ENCODE data around the gene UCN2. TPM values are rescaled to one million over a fixed set of nuclear protein-coding genes. Genes with fewer than 3 reads are reported as not detected.

Gene UCN2
- total and polyA plus RNA-seq, 2 donors = 0.69 to 0.81 TPM

DNA sequence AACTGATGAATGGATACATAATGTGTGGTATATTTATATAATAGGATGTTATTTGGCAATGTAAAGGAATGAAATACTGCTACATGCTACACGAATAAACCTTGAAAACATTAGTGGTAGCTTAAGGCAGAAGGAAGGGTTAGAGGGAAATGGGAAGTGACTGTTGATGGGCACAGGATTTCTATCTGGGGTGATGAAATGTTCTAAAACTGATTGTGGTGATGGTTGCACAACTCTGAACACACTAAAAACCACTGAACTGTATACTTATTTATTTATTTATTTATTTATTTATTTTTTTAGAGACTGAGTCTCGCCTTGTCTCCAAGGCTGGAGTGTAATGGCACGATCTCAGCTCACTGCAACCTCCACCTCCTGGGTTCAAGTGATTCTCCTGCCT, 34.8 kb downstream of the UCN2 start:
- Histone ChIP-seq H3K4me1 (ENCODE audit: insufficient read depth) (no peaks in the 10 kb centered on the region), H3K27ac (ENCODE audit: low read depth) (no peak overlapping the region), H3K4me3 (ENCODE audit: low read depth, low read length) (no peak overlapping the region), H3K36me3 (ENCODE audit: insufficient read depth) (no peaks in the 10 kb centered on the region)
- WGBS = 80% methylated on average over 3 of the region's 3 CpGs
- no peak for DNase-seq (ENCODE audit: extremely low spot score)

- no peak for DNase-seq (ENCODE audit: extremely low spot score)
- Histone ChIP-seq H3K27ac (ENCODE audit: low read depth) (no peak overlapping the region), H3K36me3 (ENCODE audit: insufficient read depth) (no peaks in the 10 kb centered on the region), H3K4me1 (ENCODE audit: insufficient read depth) (no peaks in the 10 kb centered on the region), H3K4me3 (ENCODE audit: low read depth, low read length) (no peak overlapping the region)
- WGBS = 94% methylated on average over 9 of the region's 9 CpGs
Observed at GRCh38 chr3:48528048-48528447, 35.5 kb downstream of the UCN2 start.

- DNase-seq (ENCODE audit: extremely low spot score) = no peak
- WGBS = 89% methylated on average over 9 of the region's 9 CpGs
- no peaks in the 10 kb centered on the region for H3K36me3 ChIP-seq (ENCODE audit: insufficient read depth)
- no peaks in the 10 kb centered on the region for H3K4me1 ChIP-seq (ENCODE audit: insufficient read depth)
- H3K4me3 ChIP-seq (ENCODE audit: low read depth, low read length) = no peak overlapping the region
- H3K27ac ChIP-seq (ENCODE audit: low read depth) = no peak overlapping the region
Observed at GRCh38 chr3:48524970-48525369, 38.6 kb downstream of the UCN2 start.

GRCh38 chr3:48521635-48522034, 41.9 kb downstream of the UCN2 start:
- no peaks in the 10 kb centered on the region for H3K36me3 ChIP-seq (ENCODE audit: insufficient read depth)
- no peak for DNase-seq (ENCODE audit: extremely low spot score)
- WGBS = 82% methylated on average over 6 of the region's 6 CpGs

GRCh38 chr3:48519277-48519643, 44.3 kb downstream of the UCN2 start:
- H3K36me3 ChIP-seq (ENCODE audit: insufficient read depth) = no peaks in the 10 kb centered on the region
- H3K27ac ChIP-seq (ENCODE audit: low read depth) = no peak overlapping the region
- no peak for DNase-seq (ENCODE audit: extremely low spot score)
- no peaks in the 10 kb centered on the region for H3K4me1 ChIP-seq (ENCODE audit: insufficient read depth)
- no peak overlapping the region for H3K4me3 ChIP-seq (ENCODE audit: low read depth, low read length)
- 93% methylated on average over 9 of the region's 9 CpGs for WGBS

More at GRCh38 chr3:48521635-48522034, 41.9 kb downstream of the UCN2 start:
- no peak overlapping the region for H3K27ac ChIP-seq (ENCODE audit: low read depth)
- H3K4me3 ChIP-seq (ENCODE audit: low read depth, low read length) = no peak overlapping the region
- no peaks in the 10 kb centered on the region for H3K4me1 ChIP-seq (ENCODE audit: insufficient read depth)

GRCh38 chr3:48518638-48519276, 44.8 kb downstream of the UCN2 start:
- 72% methylated on average over 12 of the region's 12 CpGs for WGBS
- Histone ChIP-seq H3K4me3 (ENCODE audit: low read depth, low read length) (no peak overlapping the region), H3K27ac (ENCODE audit: low read depth) (no peak overlapping the region), H3K4me1 (ENCODE audit: insufficient read depth) (no peaks in the 10 kb centered on the region), H3K36me3 (ENCODE audit: insufficient read depth) (no peaks in the 10 kb centered on the region)
- no peak for DNase-seq (ENCODE audit: extremely low spot score)

GRCh38 chr3:48518069-48518468, 45.5 kb downstream of the UCN2 start:
- H3K27ac ChIP-seq (ENCODE audit: low read depth) = no peak overlapping the region
- H3K4me1 ChIP-seq (ENCODE audit: insufficient read depth) = no peaks in the 10 kb centered on the region
- H3K4me3 ChIP-seq (ENCODE audit: low read depth, low read length) = no peak overlapping the region
- WGBS = 93% methylated on average over 6 of the region's 6 CpGs
- DNase-seq (ENCODE audit: extremely low spot score) = no peak
- H3K36me3 ChIP-seq (ENCODE audit: insufficient read depth) = no peaks in the 10 kb centered on the region

DNA sequence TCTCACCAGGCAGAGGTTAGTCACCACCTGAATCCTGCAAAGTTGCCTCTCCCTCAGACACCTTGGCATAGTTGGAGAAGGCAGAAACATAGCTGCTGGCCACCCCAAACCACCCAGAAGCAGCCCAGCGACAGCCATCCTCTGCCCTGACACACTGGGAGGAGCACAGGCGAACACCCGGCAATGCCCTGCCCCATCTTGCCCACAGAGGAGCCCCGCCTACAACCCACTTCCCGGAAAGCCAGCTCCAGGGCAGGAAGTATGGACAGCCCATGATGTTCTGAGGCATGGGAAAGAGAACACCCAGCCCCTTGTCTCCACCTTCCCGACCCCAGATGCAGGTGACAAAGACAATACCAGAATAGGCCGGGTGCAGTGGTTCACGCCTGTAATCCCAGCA, 47.0 kb downstream of the UCN2 start:
- Histone ChIP-seq H3K4me1 (ENCODE audit: insufficient read depth) (no peaks in the 10 kb centered on the region), H3K27ac (ENCODE audit: low read depth) (no peak overlapping the region), H3K36me3 (ENCODE audit: insufficient read depth) (no peaks in the 10 kb centered on the region), H3K4me3 (ENCODE audit: low read depth, low read length) (no peak overlapping the region)
- DNase-seq (ENCODE audit: extremely low spot score) = no peak
- 73% methylated on average over 8 of the region's 8 CpGs for WGBS

- no peak for DNase-seq (ENCODE audit: extremely low spot score)
- WGBS = 79% methylated on average over 8 of the region's 8 CpGs
Observed at GRCh38 chr3:48514431-48515227, 49.0 kb downstream of the UCN2 start.

More at GRCh38 chr3:48514431-48515227, 49.0 kb downstream of the UCN2 start:
- Histone ChIP-seq H3K36me3 (ENCODE audit: insufficient read depth) (no peaks in the 10 kb centered on the region), H3K4me3 (ENCODE audit: low read depth, low read length) (no peak overlapping the region), H3K4me1 (ENCODE audit: insufficient read depth) (no peaks in the 10 kb centered on the region), H3K27ac (ENCODE audit: low read depth) (no peak overlapping the region)

Small RNAs within 50 kb of the gene (small RNA-seq; reads per million reads assigned to genes)
- not detected for gene MIR6823

Other genes starting within 250 kb of the UCN2 start
- gene SPINK8, start 230.1 kb downstream of the UCN2 start, total RNA-seq = not detected
- gene SPINK8, start 230.1 kb downstream of the UCN2 start, polyA plus RNA-seq = not detected
- 0.32 TPM for gene FBXW12, start 191.6 kb downstream of the UCN2 start, total RNA-seq
- gene FBXW12, start 191.6 kb downstream of the UCN2 start, polyA plus RNA-seq = not detected
- 22.7 TPM for gene PLXNB1, start 133.7 kb downstream of the UCN2 start, total RNA-seq
- gene PLXNB1, start 133.7 kb downstream of the UCN2 start, polyA plus RNA-seq = 65.7 TPM
- 6.0 TPM for gene CCDC51, start 123.7 kb downstream of the UCN2 start, total RNA-seq
- gene CCDC51, start 123.7 kb downstream of the UCN2 start, polyA plus RNA-seq = 17.6 TPM
- 127 TPM for gene TMA7, start 123.5 kb downstream of the UCN2 start, total RNA-seq
- gene TMA7, start 123.5 kb downstream of the UCN2 start, polyA plus RNA-seq = 262 TPM
- gene ATRIP, start 117.0 kb downstream of the UCN2 start, total RNA-seq = 4.7 TPM
- gene ATRIP, start 117.0 kb downstream of the UCN2 start, polyA plus RNA-seq = 6.6 TPM
- 62.5 TPM for gene SHISA5, start 59.6 kb downstream of the UCN2 start, total RNA-seq
- 209 TPM for gene SHISA5, start 59.6 kb downstream of the UCN2 start, polyA plus RNA-seq
- 4.7 TPM for gene PFKFB4, start 7.0 kb downstream of the UCN2 start, total RNA-seq
- 2.4 TPM for gene PFKFB4, start 7.0 kb downstream of the UCN2 start, polyA plus RNA-seq
- gene COL7A1, start 31.5 kb upstream of the UCN2 start, total RNA-seq = 20.0 TPM
- 19.7 TPM for gene COL7A1, start 31.5 kb upstream of the UCN2 start, polyA plus RNA-seq
- 82.4 TPM for gene UQCRC1, start 45.9 kb upstream of the UCN2 start, total RNA-seq
- 282 TPM for gene UQCRC1, start 45.9 kb upstream of the UCN2 start, polyA plus RNA-seq
- gene TMEM89, start 58.0 kb upstream of the UCN2 start, total RNA-seq = not detected
- not detected for gene TMEM89, start 58.0 kb upstream of the UCN2 start, polyA plus RNA-seq
- gene SLC26A6, start 71.7 kb upstream of the UCN2 start, total RNA-seq = 8.0 TPM
- gene SLC26A6, start 71.7 kb upstream of the UCN2 start, polyA plus RNA-seq = 12.9 TPM
- gene CELSR3, start 99.1 kb upstream of the UCN2 start, total RNA-seq = 0.79 TPM
- 0.48 TPM for gene CELSR3, start 99.1 kb upstream of the UCN2 start, polyA plus RNA-seq
- 8.6 TPM for gene NCKIPSD, start 122.1 kb upstream of the UCN2 start, total RNA-seq
- gene NCKIPSD, start 122.1 kb upstream of the UCN2 start, polyA plus RNA-seq = 18.1 TPM
- gene IP6K2, start 153.4 kb upstream of the UCN2 start, total RNA-seq = 75.7 TPM
- 83.2 TPM for gene IP6K2, start 153.4 kb upstream of the UCN2 start, polyA plus RNA-seq